HepG2 (cell line): ENCODE measurements around the gene STK11. TPM values are rescaled to one million over a fixed set of nuclear protein-coding genes. Genes with fewer than 3 reads are reported as not detected.

Experiments
- BCL6 ChIP-seq: IDR thresholded peaks from 2 replicates; pipeline ENCODE4 v1.6.1; 2016; ENCODE audit warnings: missing genetic modification reagents, missing compliant biosample characterization
- EHMT2 ChIP-seq: fragments of 200-600 bp; sonication (generic); IDR thresholded peaks from 2 replicates; pipeline ENCODE4 v1.7.0; 2017; ENCODE audit warnings: antibody characterized with exemption, low read depth, low read length, borderline replicate concordance
- IRX3 ChIP-seq: sonication (generic); formaldehyde crosslinking; IDR thresholded peaks from 2 replicates; pipeline ENCODE4 v1.8.1; 2023; ENCODE audit warnings: mild to moderate bottlenecking, low read depth, missing genetic modification reagents, borderline replicate concordance
- KAT2B ChIP-seq: fragments of 150-350 bp; IDR thresholded peaks from 2 replicates; pipeline ENCODE4 v1.6.1; 2014; ENCODE audit warnings: low read depth, low read length, borderline replicate concordance
- KDM6A ChIP-seq: IDR thresholded peaks from 2 replicates; pipeline ENCODE4 v1.6.1; 2016; ENCODE audit warnings: low read depth
- MATR3 ChIP-seq: sonication (generic); formaldehyde crosslinking; IDR thresholded peaks from 2 replicates; pipeline ENCODE4 v1.4.0; 2020; ENCODE audit warnings: missing genetic modification reagents
- MTF1 ChIP-seq: sonication (generic); formaldehyde crosslinking; IDR thresholded peaks from 2 replicates; pipeline ENCODE4 v1.5.0; 2020; ENCODE audit warnings: missing genetic modification reagents
- MYNN ChIP-seq: sonication (generic); formaldehyde crosslinking; IDR thresholded peaks from 2 replicates; pipeline ENCODE4 v1.4.0; 2020; ENCODE audit warnings: mild to moderate bottlenecking, low read depth, missing genetic modification reagents
- PAX8 ChIP-seq: sonication (generic); formaldehyde crosslinking; IDR thresholded peaks from 2 replicates; pipeline ENCODE4 v1.8.0; 2022; ENCODE audit warnings: mild to moderate bottlenecking, missing genetic modification reagents, borderline replicate concordance
- SAFB2 ChIP-seq: sonication (generic); formaldehyde crosslinking; IDR thresholded peaks from 2 replicates; pipeline ENCODE4 v1.5.1; 2020; ENCODE audit warnings: missing genetic modification reagents, low read depth, mild to moderate bottlenecking, borderline replicate concordance
- SMAD1 ChIP-seq: sonication (generic); formaldehyde crosslinking; IDR thresholded peaks from 2 replicates; pipeline ENCODE4 v1.4.0; 2020; ENCODE audit warnings: missing genetic modification reagents, low read depth, mild to moderate bottlenecking, borderline replicate concordance
- THYN1 ChIP-seq: sonication (generic); formaldehyde crosslinking; IDR thresholded peaks from 2 replicates; pipeline ENCODE4 v1.8.1; 2023; ENCODE audit warnings: low read depth, mild to moderate bottlenecking, moderate library complexity, missing genetic modification reagents, borderline replicate concordance
- ZFP41 ChIP-seq: sonication (generic); formaldehyde crosslinking; IDR thresholded peaks from 2 replicates; pipeline ENCODE4 v1.4.0; 2020; ENCODE audit warnings: mild to moderate bottlenecking, missing genetic modification reagents, borderline replicate concordance
- ZNF225 ChIP-seq: sonication (generic); formaldehyde crosslinking; IDR thresholded peaks from 2 replicates; pipeline ENCODE4 v1.4.0; 2020; ENCODE audit warnings: mild to moderate bottlenecking, missing genetic modification reagents
- ZNF296 ChIP-seq: sonication (generic); formaldehyde crosslinking; conservative IDR thresholded peaks from 2 replicates; pipeline ENCODE4 v1.5.0; 2020; ENCODE audit warnings: mild to moderate bottlenecking, missing genetic modification reagents
- ZNF552 ChIP-seq: sonication (generic); formaldehyde crosslinking; IDR thresholded peaks from 2 replicates; pipeline ENCODE4 v1.9.0; 2022; ENCODE audit warnings: missing genetic modification reagents, mild to moderate bottlenecking, borderline replicate concordance
- ZNF572 ChIP-seq: sonication (generic); formaldehyde crosslinking; IDR thresholded peaks from 2 replicates; pipeline ENCODE4 v1.5.1; 2020; ENCODE audit warnings: mild to moderate bottlenecking, missing genetic modification reagents
- ZNF709 ChIP-seq: sonication (generic); formaldehyde crosslinking; IDR thresholded peaks from 2 replicates; pipeline ENCODE4 v1.5.0; 2020; ENCODE audit warnings: mild to moderate bottlenecking, missing genetic modification reagents
- ZNF776 ChIP-seq: sonication (generic); formaldehyde crosslinking; IDR thresholded peaks from 2 replicates; pipeline ENCODE4 v1.4.0; 2020; ENCODE audit warnings: mild to moderate bottlenecking, missing genetic modification reagents
- polyA plus RNA-seq, 8 experiments: library from polyadenylated mRNA; depleted of rRNA in 3 of 8; stranded (reverse) in 7 of 8; unstranded in 1 of 8; fragments of >200 nt; fragmentation: Illumina TruSeq in 4 of 8; extraction: Trizol in 4 of 8; gene quantifications; 2 replicates each; pipeline versions ENCODE4 v1.2.1 to v1.2.3, GENCODE V29; 2011 to 2016; ENCODE audit warnings: low read depth in 4 of 8, missing spikeins in 1 of 8, mixed read lengths in 1 of 8; ENCODE audit not compliant: insufficient read depth in 1 of 8
- total RNA-seq, 5 experiments: library from RNA; depleted of rRNA; stranded (reverse); fragments of >200 nt; fragmentation: Illumina TruSeq; extraction: Trizol; gene quantifications; 2 replicates each; pipeline ENCODE4 v1.2.3, GENCODE V29; 2016; ENCODE audit warnings: low read depth in 1 of 5
- TF ChIP-seq, protein P1 (sequence below): sonication (generic); formaldehyde crosslinking; IDR thresholded peaks from 2 replicates; pipeline ENCODE4 v1.4.0; 2020; ENCODE audit warnings: mild to moderate bottlenecking, missing genetic modification reagents
- TF ChIP-seq, protein P2 (sequence below): sonication (generic); formaldehyde crosslinking; IDR thresholded peaks from 2 replicates; pipeline ENCODE4 v1.9.0; 2021; ENCODE audit warnings: mild to moderate bottlenecking, missing genetic modification reagents
- TF ChIP-seq, protein P3 (sequence below): sonication (generic); formaldehyde crosslinking; conservative IDR thresholded peaks from 2 replicates; pipeline ENCODE4 v1.8.1; 2023; ENCODE audit warnings: missing genetic modification reagents

The STK11 gene
- total and polyA plus RNA-seq, 2 of the 13 experiments (the other 11 are each of a cell fraction or from before 2014, with no cell fraction given) = 27.5 to 43.6 TPM

DNA sequence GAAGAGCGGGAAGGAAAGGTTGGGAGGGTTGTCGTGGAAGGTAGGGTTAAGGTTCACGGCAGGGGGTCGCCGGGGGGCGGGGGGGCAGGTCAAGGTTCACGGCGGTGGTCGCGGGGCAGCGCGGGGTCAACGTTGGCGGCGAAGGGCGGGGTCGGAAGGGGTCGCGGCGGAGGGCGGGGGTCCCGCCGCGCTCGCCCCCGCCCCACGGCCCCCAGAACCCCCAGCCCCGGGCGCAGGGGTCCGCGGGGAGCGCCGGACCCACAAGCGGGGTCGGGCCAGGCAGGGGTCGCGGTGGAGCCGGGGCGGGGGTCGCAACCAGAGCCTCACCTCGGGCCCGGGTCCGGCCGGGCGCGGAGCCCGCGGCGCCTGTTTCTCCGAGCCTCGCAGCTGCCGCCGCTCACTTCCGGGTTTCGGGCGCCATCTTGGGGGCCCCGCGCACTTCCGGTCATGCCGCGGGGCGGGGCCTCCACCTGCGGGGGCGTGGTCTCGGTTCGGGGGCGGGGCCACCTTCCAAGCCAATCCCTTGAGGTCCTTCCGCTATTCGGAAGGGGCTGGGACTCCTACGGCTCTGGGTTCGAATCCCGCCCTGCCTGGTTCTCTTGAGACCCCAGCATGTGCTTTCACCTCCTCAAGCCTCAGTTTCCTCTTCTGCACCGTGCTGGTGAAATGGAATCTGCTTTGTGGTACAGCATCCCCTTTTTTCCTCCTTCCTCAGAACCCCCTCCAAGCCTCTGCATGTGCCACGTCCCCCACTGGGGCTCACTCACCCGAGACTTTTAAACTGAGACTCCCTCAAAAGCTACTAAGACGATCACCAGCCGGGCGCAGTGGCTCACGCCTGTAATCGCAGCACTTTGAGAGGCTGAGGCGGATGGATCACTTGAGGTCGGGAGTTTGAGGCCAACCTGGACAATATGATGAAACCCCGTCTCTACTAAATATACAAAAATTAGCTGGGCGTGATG lies 31.5 kb upstream of the STK11 start, which contains the start of gene SBNO2 (continued):
- no peak for TF ChIP-seq ZFP41 (CRISPR knock-in tag)
- TF ChIP-seq, protein P1, sequence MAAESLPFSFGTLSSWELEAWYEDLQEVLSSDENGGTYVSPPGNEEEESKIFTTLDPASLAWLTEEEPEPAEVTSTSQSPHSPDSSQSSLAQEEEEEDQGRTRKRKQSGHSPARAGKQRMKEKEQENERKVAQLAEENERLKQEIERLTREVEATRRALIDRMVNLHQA = no peak
- 0 out of 2 replicates have a peak, but pooled peaks have one; percentile 17 for TF ChIP-seq IRX3 (CRISPR knock-in tag)
- TF ChIP-seq BCL6 (CRISPR knock-in tag) = 0 out of 2 replicates have a peak, but pooled peaks have one; percentile 23
- TF ChIP-seq SAFB2 = peak; percentile 65
- no peak for TF ChIP-seq KDM6A (CRISPR knock-in tag)
- no peak for TF ChIP-seq MATR3 (CRISPR knock-in tag)
- TF ChIP-seq ZNF296 (CRISPR knock-in tag) = no peak
- TF ChIP-seq EHMT2 = no peak
- TF ChIP-seq KAT2B = no peak
- no peak for TF ChIP-seq SMAD1
- TF ChIP-seq ZNF552 (CRISPR knock-in tag) = no peak
- TF ChIP-seq MTF1 (CRISPR knock-in tag) = no peak
- TF ChIP-seq ZNF709 (CRISPR knock-in tag) = no peak
- TF ChIP-seq, protein P2, sequence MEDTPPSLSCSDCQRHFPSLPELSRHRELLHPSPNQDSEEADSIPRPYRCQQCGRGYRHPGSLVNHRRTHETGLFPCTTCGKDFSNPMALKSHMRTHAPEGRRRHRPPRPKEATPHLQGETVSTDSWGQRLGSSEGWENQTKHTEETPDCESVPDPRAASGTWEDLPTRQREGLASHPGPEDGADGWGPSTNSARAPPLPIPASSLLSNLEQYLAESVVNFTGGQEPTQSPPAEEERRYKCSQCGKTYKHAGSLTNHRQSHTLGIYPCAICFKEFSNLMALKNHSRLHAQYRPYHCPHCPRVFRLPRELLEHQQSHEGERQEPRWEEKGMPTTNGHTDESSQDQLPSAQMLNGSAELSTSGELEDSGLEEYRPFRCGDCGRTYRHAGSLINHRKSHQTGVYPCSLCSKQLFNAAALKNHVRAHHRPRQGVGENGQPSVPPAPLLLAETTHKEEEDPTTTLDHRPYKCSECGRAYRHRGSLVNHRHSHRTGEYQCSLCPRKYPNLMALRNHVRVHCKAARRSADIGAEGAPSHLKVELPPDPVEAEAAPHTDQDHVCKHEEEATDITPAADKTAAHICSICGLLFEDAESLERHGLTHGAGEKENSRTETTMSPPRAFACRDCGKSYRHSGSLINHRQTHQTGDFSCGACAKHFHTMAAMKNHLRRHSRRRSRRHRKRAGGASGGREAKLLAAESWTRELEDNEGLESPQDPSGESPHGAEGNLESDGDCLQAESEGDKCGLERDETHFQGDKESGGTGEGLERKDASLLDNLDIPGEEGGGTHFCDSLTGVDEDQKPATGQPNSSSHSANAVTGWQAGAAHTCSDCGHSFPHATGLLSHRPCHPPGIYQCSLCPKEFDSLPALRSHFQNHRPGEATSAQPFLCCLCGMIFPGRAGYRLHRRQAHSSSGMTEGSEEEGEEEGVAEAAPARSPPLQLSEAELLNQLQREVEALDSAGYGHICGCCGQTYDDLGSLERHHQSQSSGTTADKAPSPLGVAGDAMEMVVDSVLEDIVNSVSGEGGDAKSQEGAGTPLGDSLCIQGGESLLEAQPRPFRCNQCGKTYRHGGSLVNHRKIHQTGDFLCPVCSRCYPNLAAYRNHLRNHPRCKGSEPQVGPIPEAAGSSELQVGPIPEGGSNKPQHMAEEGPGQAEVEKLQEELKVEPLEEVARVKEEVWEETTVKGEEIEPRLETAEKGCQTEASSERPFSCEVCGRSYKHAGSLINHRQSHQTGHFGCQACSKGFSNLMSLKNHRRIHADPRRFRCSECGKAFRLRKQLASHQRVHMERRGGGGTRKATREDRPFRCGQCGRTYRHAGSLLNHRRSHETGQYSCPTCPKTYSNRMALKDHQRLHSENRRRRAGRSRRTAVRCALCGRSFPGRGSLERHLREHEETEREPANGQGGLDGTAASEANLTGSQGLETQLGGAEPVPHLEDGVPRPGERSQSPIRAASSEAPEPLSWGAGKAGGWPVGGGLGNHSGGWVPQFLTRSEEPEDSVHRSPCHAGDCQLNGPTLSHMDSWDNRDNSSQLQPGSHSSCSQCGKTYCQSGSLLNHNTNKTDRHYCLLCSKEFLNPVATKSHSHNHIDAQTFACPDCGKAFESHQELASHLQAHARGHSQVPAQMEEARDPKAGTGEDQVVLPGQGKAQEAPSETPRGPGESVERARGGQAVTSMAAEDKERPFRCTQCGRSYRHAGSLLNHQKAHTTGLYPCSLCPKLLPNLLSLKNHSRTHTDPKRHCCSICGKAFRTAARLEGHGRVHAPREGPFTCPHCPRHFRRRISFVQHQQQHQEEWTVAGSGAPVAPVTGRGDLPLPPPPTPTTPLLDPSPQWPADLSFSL = no peak
- TF ChIP-seq, protein P3, sequence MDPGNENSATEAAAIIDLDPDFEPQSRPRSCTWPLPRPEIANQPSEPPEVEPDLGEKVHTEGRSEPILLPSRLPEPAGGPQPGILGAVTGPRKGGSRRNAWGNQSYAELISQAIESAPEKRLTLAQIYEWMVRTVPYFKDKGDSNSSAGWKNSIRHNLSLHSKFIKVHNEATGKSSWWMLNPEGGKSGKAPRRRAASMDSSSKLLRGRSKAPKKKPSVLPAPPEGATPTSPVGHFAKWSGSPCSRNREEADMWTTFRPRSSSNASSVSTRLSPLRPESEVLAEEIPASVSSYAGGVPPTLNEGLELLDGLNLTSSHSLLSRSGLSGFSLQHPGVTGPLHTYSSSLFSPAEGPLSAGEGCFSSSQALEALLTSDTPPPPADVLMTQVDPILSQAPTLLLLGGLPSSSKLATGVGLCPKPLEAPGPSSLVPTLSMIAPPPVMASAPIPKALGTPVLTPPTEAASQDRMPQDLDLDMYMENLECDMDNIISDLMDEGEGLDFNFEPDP = no peak
- no peak for TF ChIP-seq MYNN (CRISPR knock-in tag)
- TF ChIP-seq ZNF572 (CRISPR knock-in tag) = no peak
- 0 out of 2 replicates have a peak, but pooled peaks have one; percentile 38 for TF ChIP-seq ZNF776 (CRISPR knock-in tag)
- no peak for TF ChIP-seq ZNF225 (CRISPR knock-in tag)
- no peak for TF ChIP-seq THYN1 (CRISPR knock-in tag)
- no peak for TF ChIP-seq PAX8 (CRISPR knock-in tag)
